ENCODE results near the gene MIEF2.
"Not testable (repeated sequence)": the region's sequence is repeated elsewhere in the genome, so short reads cannot be mapped to it uniquely, and the experiment has no call there.

MIEF2 gene, protein sequence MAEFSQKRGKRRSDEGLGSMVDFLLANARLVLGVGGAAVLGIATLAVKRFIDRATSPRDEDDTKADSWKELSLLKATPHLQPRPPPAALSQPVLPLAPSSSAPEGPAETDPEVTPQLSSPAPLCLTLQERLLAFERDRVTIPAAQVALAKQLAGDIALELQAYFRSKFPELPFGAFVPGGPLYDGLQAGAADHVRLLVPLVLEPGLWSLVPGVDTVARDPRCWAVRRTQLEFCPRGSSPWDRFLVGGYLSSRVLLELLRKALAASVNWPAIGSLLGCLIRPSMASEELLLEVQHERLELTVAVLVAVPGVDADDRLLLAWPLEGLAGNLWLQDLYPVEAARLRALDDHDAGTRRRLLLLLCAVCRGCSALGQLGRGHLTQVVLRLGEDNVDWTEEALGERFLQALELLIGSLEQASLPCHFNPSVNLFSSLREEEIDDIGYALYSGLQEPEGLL

GRCh38 chr17:18260332-18261145 is at the start of gene MIEF2:
Gene MIEF2, plus strand, starts transcription at chr17:18260662. Its CDS starts 2,059 bp downstream, at chr17:18262721.
- peak; percentile 96 for DNase-seq

DNA sequence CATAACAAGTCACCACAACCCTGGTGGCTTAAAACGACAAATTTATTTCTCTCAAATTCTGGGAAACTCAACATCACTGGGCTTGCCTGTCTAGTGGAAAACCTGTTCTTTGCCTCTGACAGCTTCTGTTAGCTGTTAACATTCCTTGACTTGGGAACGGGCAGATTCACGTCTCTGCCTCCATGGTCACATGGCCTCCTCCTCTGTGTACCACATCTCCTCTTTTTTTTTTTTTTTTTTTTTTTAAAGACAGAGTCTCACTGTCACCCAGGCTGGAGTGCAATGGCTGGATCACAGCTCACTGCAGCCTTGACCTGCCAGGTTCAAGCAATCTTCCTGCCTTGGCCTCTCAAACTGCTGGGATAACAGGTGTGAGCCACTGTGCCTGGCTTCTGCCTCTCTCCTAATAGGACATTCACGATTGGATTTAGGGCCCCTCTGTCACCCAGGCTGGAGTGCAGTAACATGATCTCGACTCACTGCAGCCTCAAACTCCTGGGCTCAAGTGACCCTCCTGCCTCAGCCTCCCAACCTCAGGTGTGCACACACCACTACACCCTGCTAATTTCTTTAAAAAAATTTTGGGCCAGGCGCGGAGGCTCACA is 46.7 kb upstream of the MIEF2 start:
- no peak for DNase-seq

- DNase-seq: not testable (repeated sequence)
Measured at GRCh38 chr17:18216906-18217305, 43.6 kb upstream of the MIEF2 start.

- DNase-seq: peak; percentile 56
Measured at GRCh38 chr17:18217412-18218015, 42.9 kb upstream of the MIEF2 start.

GRCh38 chr17:18218756-18219415 is 41.6 kb upstream of the MIEF2 start:
- DNase-seq: no peak

GRCh38 chr17:18224053-18224386 is 36.4 kb upstream of the MIEF2 start:
- no peak for DNase-seq

- DNase-seq: no peak
Measured at GRCh38 chr17:18224387-18225120, 35.9 kb upstream of the MIEF2 start.

- peak; percentile 86 for DNase-seq
Measured at GRCh38 chr17:18225121-18225641, 35.3 kb upstream of the MIEF2 start, which contains the start of gene LLGL1. Gene LLGL1, plus strand, starts transcription at chr17:18225635. Its CDS starts 48 bp downstream, at chr17:18225683.

- no peak for DNase-seq
Measured at GRCh38 chr17:18225642-18226283, 34.7 kb upstream of the MIEF2 start.

GRCh38 chr17:18226284-18226945 is 34.0 kb upstream of the MIEF2 start:
- no peak for DNase-seq

DNA sequence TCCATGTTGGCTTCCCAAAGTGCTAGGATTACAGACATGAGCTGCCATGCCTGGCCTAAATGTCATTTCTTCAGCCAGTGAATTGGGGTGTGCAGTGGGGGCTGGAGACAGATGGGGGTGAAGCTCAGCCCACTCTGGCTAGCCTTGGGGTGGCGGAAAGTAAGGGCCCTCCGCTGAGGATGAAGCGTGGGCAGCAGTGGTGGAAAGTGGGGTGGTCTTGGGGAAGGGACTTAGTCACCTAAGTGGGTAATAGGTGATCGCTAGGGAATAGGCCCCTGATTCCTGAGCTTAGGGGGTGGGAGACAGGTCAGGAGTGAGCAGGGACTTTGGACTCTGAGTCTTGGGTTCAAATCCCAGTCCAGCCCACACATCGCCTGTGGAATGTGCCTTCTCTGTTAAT is 32.8 kb upstream of the MIEF2 start:
- no peak for DNase-seq

DNA sequence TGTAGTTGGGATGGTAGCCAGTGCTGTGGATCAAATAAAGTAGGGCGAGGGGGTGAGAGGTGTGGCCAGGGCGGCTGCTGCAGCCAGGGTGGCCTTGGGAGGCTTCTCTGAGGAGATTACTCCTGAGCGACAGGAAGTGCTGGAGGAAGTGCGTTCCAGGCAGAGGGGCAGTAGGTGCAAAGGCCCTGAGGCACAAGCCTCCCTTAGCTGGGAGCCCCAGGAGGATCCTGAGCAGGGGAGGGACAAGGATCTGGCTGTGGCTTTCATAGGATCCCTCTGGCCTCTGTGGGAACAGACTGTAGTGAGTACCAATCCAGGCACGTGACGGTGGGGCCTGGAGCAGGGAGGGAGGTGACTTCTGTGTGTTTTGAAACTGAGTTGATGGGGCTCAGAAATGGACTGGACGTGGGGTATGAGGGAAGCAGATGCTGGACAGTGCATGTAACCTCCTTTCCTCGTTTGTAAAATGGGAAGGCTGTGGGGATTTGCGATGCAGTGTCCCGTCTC is 32.2 kb upstream of the MIEF2 start:
- no peak for DNase-seq

GRCh38 chr17:18229254-18229653 is 31.2 kb upstream of the MIEF2 start:
- no peak for DNase-seq

DNA sequence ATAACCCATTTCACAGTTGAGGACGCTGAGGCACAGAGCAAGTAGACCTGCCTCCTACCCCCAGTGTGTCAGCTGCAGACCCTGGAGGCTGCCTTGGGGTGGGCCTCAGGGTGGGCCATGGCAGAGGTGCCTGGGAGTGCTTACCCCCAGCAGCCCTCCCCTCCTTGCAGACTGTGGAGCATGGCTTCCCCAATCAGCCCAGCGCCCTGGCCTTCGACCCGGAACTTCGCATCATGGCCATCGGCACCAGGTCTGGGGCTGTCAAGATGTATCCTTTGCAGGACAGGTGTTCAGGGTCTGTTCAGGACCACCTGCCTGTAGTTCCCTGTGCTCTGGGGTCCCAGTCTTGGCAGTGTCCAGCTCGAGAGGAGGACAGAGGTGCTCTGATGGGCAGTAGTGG is 30.7 kb upstream of the MIEF2 start:
- DNase-seq: no peak

- DNase-seq: no peak
Measured at GRCh38 chr17:18230288-18231141, 29.9 kb upstream of the MIEF2 start.

- no peak for DNase-seq
Measured at GRCh38 chr17:18231164-18231563, 29.3 kb upstream of the MIEF2 start.

DNA sequence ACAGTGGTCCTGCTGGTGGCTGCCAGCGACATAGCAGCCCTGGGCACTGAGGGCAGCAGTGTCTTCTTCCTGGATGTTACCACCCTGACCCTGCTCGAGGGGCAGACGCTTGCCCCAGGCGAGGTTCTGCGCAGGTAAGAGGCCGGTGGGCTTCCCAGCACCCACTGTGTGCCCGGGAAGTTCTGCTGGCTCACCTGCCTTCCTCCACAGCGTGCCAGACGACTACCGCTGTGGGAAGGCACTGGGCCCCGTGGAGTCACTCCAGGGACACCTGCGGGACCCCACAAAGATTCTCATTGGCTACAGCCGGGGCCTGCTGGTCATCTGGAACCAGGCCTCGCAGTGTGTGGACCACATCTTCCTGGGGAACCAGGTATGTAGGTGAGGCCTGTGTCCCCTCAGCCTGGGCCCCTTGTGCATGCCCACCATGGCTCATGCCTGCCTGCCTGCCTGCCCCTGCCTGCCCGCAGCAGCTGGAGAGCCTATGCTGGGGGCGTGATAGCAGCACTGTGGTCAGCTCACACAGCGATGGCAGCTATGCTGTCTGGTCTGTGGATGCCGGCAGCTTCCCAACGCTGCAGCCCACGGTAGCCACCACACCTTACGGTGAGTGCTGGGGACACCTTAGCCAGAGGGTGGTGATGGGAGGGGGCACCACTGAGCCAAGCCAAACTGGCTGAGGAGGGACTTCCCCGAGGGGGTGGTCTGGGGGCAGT is 26.5 kb upstream of the MIEF2 start:
- no peak for DNase-seq

GRCh38 chr17:18234853-18235380 is 25.5 kb upstream of the MIEF2 start:
- no peak for DNase-seq

All from NCI-H748 treated with DMSO at 0.1 percent for 48 hours (cell line).